SK-N-MC (cell line): ENCODE results near the gene SHISAL2A.

Experiments used
- EZH2 ChIP-seq: fragments of 200-600 bp; sonication (generic); IDR thresholded peaks from one replicate; pipeline ENCODE4 v1.6.1; 2017; ENCODE audit warnings: antibody characterized with exemption
- FOXP2 ChIP-seq: optimal IDR thresholded peaks from 2 replicates; pipeline ENCODE3; 2011; ENCODE audit warnings: mild to moderate bottlenecking, moderate library complexity; ENCODE audit not compliant: insufficient read depth; ENCODE audit errors: extremely low read length, control extremely low read depth
- POLR2AphosphoS5 ChIP-seq: IDR thresholded peaks from 2 replicates; pipeline ENCODE4 v1.6.1; 2012; ENCODE audit warnings: mild to moderate bottlenecking, low read depth, low read length, borderline replicate concordance

- TF ChIP-seq POLR2AphosphoS5, result no peak
- TF ChIP-seq EZH2, result no peak
- TF ChIP-seq FOXP2, result no peak
These were observed 46.1 kb downstream of the SHISAL2A start for GRCh38 chr1:52679048-52679447.
